ENCODE results near the gene ZNF423. TPM values are rescaled to one million over a fixed set of nuclear protein-coding genes. Genes with fewer than 3 reads are reported as not detected.

The ZNF423 gene
- total and polyA plus RNA-seq, 2 of the 13 experiments (the other 11 are each of a cell fraction or from before 2014, with no cell fraction given): 0.07 to 0.31 TPM

DNA sequence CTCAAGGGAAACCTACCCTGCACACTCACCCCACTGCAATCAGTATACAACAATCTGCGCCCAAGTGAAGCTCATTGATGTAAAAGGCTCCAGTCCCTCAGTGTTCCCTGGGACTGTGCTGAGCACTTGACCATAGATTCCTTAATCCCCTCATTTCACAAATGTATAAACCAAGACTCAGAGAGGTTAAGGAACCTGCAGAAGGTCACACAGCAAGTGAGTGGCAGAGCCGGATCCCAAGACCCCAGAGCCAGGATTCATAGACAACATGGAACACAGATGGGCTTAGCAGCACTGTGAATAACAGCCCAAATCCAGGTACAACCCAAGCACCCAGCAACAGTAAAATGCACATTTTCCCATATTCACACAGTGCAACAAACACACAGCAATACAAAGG, 256.6 kb downstream of the ZNF423 start:
- Histone ChIP-seq H3K9ac (ENCODE audit: insufficient read depth, low read depth, low read length) (no peak overlapping the region), H4K20me1 (ENCODE audit: insufficient read depth, low read length) (no peaks in the 10 kb centered on the region), H3K79me2 (ENCODE audit: insufficient read depth, low read length) (no peaks in the 10 kb centered on the region), H2AFZ (ENCODE audit: low read length) (no peak overlapping the region), H3K27ac (ENCODE audit: extremely low read length, insufficient read depth, low read length) (no peak overlapping the region), H3K27me3 (ENCODE audit: control insufficient read depth in 1 of 2, insufficient read depth in 2 of 2, low read length in 2 of 2) (peaks cover 2 to 27% of the 10 kb centered on the region in 2 experiments; a peak in 3 of 5 replicates), H3K4me3 (replicated peaks in 1 of 3; ENCODE audit: insufficient read depth in 1 of 3, low read depth in 2 of 3, low read length in 3 of 3) (no peak overlapping the region), H3K36me3 (replicated peaks in 1 of 2; ENCODE audit: control insufficient read depth in 1 of 2, insufficient read depth in 2 of 2, low read length in 2 of 2) (no peaks in the 10 kb centered on the region), H3K9me3 (ENCODE audit: low read length) (no peaks in the 10 kb centered on the region), H3K4me1 (ENCODE audit: insufficient read depth, low read length) (no peaks in the 10 kb centered on the region), H3K4me2 (ENCODE audit: low read depth, low read length) (no peak overlapping the region)
- ATAC-seq: no peak
- CTCF ChIA-PET (ENCODE audit: low intra/inter-chr PET ratio, low total read pairs): no interaction called here
- WGBS (ENCODE audit: low lambda C conversion rate): 38% methylated on average over 2 of the region's 2 CpGs
- POLR2A ChIA-PET: no interaction called here
- no peak for FAIRE-seq
- in situ Hi-C loops (cut with HindIII; ENCODE audit: extremely low pct_ligation_motif_present, low pct_unique_long_range_greater_than_20kb) (no loop called here), intact Hi-C loops (cut with micrococcal nuclease; ENCODE audit: unreplicated experiment) (no loop called here)
- TF ChIP-seq TAF15 (IDR thresholded peaks at IDR 0.05; ENCODE audit: low read depth, low read length, poor library complexity, severe bottlenecking) (no peak), ZNF768 (CRISPR knock-in tag; IDR thresholded peaks at IDR 0.05) (peak; percentile 73; the same call in 1 of the 2 replicates)
- BruUV-seq (replicated peaks): no TSS peak
- DNase-seq (ENCODE audit: low spot score): no peak

GRCh38 chr16:49598383-49599170, 257.3 kb downstream of the ZNF423 start:
- Histone ChIP-seq H3K36me3 (replicated peaks in 1 of 2; ENCODE audit: control insufficient read depth in 1 of 2, insufficient read depth in 2 of 2, low read length in 2 of 2) (no peaks in the 10 kb centered on the region), H3K4me3 (replicated peaks in 1 of 3; ENCODE audit: insufficient read depth in 1 of 3, low read depth in 2 of 3, low read length in 3 of 3) (no peak overlapping the region), H3K9ac (ENCODE audit: insufficient read depth, low read depth, low read length) (no peak overlapping the region), H3K27me3 (ENCODE audit: control insufficient read depth in 1 of 2, insufficient read depth in 2 of 2, low read length in 2 of 2) (peaks cover 2 to 25% of the 10 kb centered on the region in 2 experiments; a peak in 3 of 5 replicates), H4K20me1 (ENCODE audit: insufficient read depth, low read length) (no peaks in the 10 kb centered on the region), H3K9me3 (ENCODE audit: low read length) (no peaks in the 10 kb centered on the region), H2AFZ (ENCODE audit: low read length) (no peak overlapping the region), H3K27ac (ENCODE audit: extremely low read length, insufficient read depth, low read length) (no peak overlapping the region), H3K4me1 (ENCODE audit: insufficient read depth, low read length) (no peaks in the 10 kb centered on the region), H3K4me2 (ENCODE audit: low read depth, low read length) (no peak overlapping the region), H3K79me2 (ENCODE audit: insufficient read depth, low read length) (no peaks in the 10 kb centered on the region)
- TF ChIP-seq ZNF772 (CRISPR knock-in tag; IDR thresholded peaks at IDR 0.05) (no peak), SYNCRIP (IDR thresholded peaks at IDR 0.05; ENCODE audit: insufficient read depth, low read depth, low read length) (no peak), POLR2AphosphoS2 (IDR thresholded peaks at IDR 0.05; ENCODE audit: low read depth, low read length) (no peak)
- FAIRE-seq (no peak), ATAC-seq (no peak), DNase-seq (ENCODE audit: low spot score) (no peak)
- 29% methylated on average over 8 of the region's 8 CpGs for WGBS (ENCODE audit: low lambda C conversion rate)
- in situ Hi-C loops (cut with HindIII; ENCODE audit: extremely low pct_ligation_motif_present, low pct_unique_long_range_greater_than_20kb): no loop called here
- POLR2A ChIA-PET: no interaction called here
- intact Hi-C loops (cut with micrococcal nuclease; ENCODE audit: unreplicated experiment): no loop called here
- CTCF ChIA-PET (ENCODE audit: low intra/inter-chr PET ratio, low total read pairs): no interaction called here
- BruUV-seq (replicated peaks): no TSS peak

Data from HepG2 (cell line).